Stomach smooth muscle (tissue), 2 donors: ENCODE results near the gene WDR74.
A peak's percentile ranks its signal among the peaks of the same experiment; 100 is the strongest.

Source experiments
- H3K27ac ChIP-seq: one replicate; pipeline ENCODE4 v1.7.0; 2013; ENCODE audit warnings: mild to moderate bottlenecking, low read length, inconsistent platforms
- H3K27me3 ChIP-seq, 2 donors: one replicate each; pipeline ENCODE4 v1.7.0; 2013; ENCODE audit warnings: low read length in 2 of 2; ENCODE audit not compliant: insufficient read depth in 2 of 2, control insufficient read depth in 1 of 2
- H3K36me3 ChIP-seq, 2 donors: one replicate each; pipeline ENCODE4 v1.7.0; 2013; ENCODE audit warnings: low read length in 2 of 2; ENCODE audit not compliant: control insufficient read depth in 2 of 2, insufficient read depth in 2 of 2
- H3K4me1 ChIP-seq: one replicate; pipeline ENCODE4 v1.7.0; 2013; ENCODE audit warnings: low read length; ENCODE audit not compliant: control insufficient read depth, insufficient read depth
- H3K4me3 ChIP-seq, 2 donors: one replicate each; pipeline ENCODE4 v1.7.0; 2013; ENCODE audit warnings: low read length in 2 of 2
- H3K9ac ChIP-seq, 2 donors: one replicate each; pipeline ENCODE4 v1.7.0; 2013; ENCODE audit warnings: low read length in 2 of 2, mild to moderate bottlenecking in 1 of 2
- H3K9me3 ChIP-seq, 2 donors: one replicate each; pipeline ENCODE4 v1.7.0; 2013; ENCODE audit warnings: low read length in 2 of 2; ENCODE audit not compliant: control insufficient read depth in 2 of 2
- donor health status: healthy.
- donor health status: Pancreatic carcinoma.

Gene WDR74

DNA sequence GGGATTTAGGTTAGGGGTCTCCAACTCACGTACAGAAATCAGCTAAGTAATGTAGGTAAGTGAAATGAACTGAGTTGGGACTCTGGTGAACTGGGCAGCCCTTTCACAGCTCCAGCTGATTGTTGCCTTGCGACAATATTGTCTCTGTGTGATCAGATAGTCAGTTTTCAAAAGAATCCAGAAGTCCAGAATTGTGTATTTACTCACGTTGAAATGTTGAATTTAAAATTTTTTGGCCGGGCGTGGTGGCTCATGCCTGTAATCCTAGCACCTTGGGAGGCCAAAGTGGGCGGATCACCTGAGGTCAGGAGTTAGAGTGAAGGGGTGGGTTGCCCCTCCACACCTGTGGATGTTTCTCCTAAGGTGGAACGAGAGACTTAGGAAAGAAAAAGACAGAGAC is 18.8 kb upstream of the WDR74 start:
- Histone ChIP-seq H3K36me3 (peaks cover 13 to 14% of the 10 kb centered on the region in 2 donors), H3K27ac (no peak overlapping the region), H3K9ac (no peak overlapping the region), H3K27me3 (no peaks in the 10 kb centered on the region), H3K9me3 (no peaks in the 10 kb centered on the region), H3K4me3 (no peak overlapping the region), H3K4me1 (peaks cover 29% of the 10 kb centered on the region)

DNA sequence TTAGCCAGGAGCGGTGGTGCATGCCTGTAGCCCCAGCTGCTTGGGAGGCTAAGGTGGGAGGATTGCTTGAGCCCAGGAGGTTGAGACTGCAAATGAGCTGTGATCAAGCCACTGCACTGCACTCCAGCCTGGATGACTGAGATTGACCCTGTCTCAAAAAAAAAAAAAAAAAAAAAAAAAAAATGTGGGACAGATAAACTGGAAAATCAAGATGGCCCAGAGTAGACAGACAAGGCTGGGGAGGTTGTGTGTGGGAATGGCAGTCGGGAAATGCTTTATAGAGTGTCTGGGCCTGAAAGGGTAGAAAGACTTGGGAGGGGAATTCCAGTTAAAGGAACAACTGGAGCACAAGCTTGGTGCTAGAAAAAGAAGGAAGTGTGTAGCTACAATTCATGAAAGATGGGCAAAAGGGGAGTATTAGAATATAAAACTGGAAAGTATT is 18.2 kb upstream of the WDR74 start:
- Histone ChIP-seq H3K36me3 (peaks cover 19 to 21% of the 10 kb centered on the region in 2 donors), H3K27me3 (no peaks in the 10 kb centered on the region), H3K4me1 (peaks cover 29% of the 10 kb centered on the region), H3K9me3 (no peaks in the 10 kb centered on the region), H3K4me3 (no peak overlapping the region), H3K27ac (no peak overlapping the region), H3K9ac (no peak overlapping the region)

DNA sequence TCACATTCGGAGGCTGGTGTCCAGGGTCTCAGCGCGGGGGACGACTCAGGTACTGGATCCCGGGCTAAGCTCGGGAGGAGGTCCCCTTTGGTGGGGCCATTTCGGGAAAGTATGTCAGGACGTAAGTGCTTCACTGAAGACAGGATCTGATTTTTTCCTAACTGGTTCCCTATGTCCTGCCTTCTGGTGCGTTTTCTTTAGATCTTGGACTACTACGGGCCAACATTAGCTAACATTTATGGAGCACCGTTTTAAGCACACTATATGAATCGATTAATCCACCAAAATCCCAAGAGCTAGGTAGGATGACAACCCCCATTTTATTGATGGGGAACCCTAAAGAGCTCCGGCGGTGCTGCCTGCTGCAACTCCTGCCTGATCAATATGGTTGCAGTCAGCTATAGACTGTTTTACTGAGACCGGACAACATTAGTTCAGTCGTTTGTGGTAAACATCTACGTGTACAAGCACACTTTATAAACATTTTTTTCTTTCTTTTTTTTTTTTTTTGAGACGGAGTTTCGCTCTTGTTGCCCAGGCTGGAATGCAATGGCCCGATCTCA is 17.0 kb upstream of the WDR74 start:
- Histone ChIP-seq H3K36me3 (peaks cover 30 to 32% of the 10 kb centered on the region in 2 donors), H3K9me3 (no peaks in the 10 kb centered on the region), H3K27me3 (no peaks in the 10 kb centered on the region), H3K4me3 (peak overlapping the region; percentile 85 to 99), H3K4me1 (peaks cover 29% of the 10 kb centered on the region), H3K27ac (peak overlapping the region; percentile 85), H3K9ac (peak overlapping the region; percentile 74 to 85)

DNA sequence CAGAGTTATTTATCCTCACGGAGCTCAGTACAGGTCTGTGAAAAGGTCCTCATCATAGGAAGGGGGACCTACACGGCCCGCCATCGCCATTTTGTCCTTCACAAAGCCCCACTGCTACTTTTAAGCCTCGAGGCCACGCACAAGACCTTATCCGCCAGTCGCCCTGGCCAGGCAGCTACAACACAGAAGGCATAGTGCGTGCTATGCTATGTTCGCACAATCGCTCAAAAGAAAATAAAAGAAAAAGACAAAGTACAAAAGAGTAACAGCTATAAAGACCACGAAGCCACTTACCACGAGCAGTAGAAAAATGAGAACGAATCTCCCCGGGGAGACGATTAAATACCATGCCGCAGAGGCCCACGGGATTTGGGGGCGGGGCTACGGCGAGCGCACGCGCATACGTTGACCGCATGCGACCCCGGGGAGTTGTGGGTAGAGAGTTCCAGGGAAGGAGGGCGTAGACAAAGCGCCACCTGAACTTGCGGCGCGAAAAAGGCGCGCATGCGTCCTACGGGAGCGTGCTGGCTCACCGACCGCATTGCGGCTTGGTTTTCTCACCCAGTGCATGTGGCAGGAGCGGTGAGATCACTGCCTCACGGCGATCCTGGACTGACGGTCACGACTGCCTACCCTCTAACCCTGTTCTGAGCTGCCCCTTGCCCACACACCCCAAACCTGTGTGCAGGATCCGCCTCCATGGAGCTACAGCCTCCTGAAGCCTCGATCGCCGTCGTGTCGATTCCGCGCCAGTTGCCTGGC is 16.4 kb upstream of the WDR74 start:
- H3K4me3 ChIP-seq, result peak overlapping the region; percentile 89 to 99
- H3K4me1 ChIP-seq, result peaks cover 29% of the 10 kb centered on the region
- peaks cover 31 to 33% of the 10 kb centered on the region in 2 donors for H3K36me3 ChIP-seq
- H3K27ac ChIP-seq, result peak overlapping the region; percentile 85
- peak overlapping the region; percentile 79 to 92 for H3K9ac ChIP-seq
- H3K27me3 ChIP-seq, result no peaks in the 10 kb centered on the region
- no peaks in the 10 kb centered on the region for H3K9me3 ChIP-seq

DNA sequence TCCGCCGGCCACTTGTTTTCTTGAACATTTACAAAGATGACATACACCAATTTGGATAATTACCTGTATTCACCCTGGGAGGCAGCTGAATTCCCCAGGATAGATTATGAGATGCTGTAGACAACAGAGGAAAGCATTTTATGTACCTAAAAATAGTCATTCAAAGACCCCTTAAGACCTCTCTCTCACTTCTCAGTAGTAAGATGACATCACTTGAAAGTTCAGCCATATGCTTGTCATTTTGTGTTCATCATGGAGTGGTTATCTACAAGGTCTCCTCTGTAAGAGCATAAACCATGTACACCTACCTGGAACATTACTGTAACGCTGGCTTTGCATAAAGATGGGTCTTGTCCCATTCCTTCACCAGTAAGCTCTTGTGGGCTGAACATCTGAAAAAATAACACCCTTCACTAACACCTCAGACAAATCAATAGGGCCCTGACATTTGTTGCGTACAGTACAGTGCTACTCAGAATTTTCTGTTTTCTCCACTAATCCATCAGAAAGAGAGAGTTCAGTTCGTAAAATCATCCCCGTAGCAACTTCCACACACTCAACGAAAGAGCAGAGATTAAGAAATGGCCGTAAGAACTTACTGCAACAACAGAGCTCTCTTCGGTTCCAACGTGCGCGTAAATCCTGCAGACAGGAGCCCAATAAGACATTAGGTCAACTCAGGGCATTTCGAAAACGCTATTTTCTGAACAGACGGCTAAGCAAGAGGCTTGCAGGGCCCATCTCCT is 15.6 kb upstream of the WDR74 start:
- Histone ChIP-seq H3K9ac (peak overlapping the region; percentile 79 to 92), H3K4me1 (peaks cover 29% of the 10 kb centered on the region), H3K9me3 (no peaks in the 10 kb centered on the region), H3K27me3 (no peaks in the 10 kb centered on the region), H3K36me3 (peaks cover 31 to 33% of the 10 kb centered on the region in 2 donors), H3K27ac (peak overlapping the region; percentile 85), H3K4me3 (peak overlapping the region; percentile 89 to 99)

DNA sequence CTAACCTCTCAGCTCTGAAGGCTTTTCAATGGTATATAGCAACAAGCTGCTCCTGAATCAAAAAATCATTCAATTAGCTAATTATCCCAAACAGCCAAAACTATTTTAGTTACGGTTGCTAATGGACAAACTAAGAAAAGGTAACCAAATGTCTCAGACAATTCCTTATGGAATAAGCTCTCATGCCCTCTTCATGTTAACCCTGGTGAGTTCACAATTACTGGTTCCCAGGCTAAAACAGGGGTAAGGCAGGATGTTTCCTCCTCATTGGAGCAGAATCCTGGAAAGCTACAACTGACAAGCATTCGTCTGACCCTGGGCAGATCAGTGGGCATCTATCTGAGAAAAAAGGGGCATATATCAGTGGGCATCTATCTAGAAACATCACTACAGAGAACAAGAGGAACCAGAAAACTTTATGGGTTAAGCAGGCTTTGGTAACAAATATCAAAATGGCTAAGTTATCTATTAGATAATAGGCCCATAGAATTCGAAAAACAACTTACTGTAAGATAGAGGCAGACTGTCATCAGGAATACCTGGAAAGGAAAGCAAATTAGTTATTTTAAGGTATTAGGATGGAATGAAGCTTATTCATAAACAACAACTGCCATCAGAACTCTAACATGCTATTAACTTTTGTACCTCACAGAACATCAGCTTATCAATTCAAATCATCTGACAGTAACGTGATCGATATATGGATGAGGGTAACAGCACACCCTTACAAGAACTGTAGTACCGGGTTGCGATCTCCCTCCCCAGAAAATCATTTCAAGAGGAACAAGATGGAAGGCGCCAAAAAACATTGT is 14.8 kb upstream of the WDR74 start:
- Histone ChIP-seq H3K27me3 (no peaks in the 10 kb centered on the region), H3K9ac (peak overlapping the region; percentile 79 to 92), H3K36me3 (peaks cover 31 to 33% of the 10 kb centered on the region in 2 donors), H3K27ac (no peak overlapping the region), H3K4me1 (peaks cover 29% of the 10 kb centered on the region), H3K4me3 (peak overlapping the region; percentile 89 to 99), H3K9me3 (no peaks in the 10 kb centered on the region)

DNA sequence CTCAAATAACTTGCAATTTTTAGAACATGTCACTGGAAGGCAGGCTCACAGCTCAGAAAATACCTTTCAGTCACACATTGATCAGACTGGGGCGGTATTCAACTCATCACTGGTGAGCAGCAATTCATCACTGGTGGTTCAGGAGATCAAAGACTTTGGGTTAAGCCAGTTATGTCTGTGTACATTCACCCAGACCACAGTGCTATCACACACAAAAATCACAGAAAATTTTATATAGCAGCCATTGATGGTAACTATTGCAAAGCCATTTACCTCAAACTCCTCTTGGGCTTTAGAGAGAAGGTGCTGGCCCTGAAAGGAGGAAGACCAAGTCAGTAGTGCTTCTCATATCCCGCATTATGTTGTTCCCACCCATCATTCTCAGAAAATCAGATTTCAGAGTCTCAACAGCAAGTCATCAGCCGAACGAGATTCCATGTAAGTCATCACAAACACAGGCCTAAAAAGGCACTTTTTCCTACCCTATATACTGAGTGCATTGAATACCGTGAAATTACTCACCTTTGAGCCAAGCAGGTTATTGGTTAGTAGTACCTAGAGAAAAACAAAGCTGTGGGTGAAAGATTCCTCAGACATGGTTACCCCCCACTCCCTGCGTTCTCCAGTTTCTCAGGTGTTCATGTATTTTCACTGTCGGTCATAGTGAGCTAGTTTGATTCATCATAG is 14.0 kb upstream of the WDR74 start:
- peak overlapping the region; percentile 79 to 92 for H3K9ac ChIP-seq
- peak overlapping the region in 1 of 2 donors; percentile 99 for H3K4me3 ChIP-seq
- H3K27ac ChIP-seq, result no peak overlapping the region
- H3K36me3 ChIP-seq, result peaks cover 31 to 33% of the 10 kb centered on the region in 2 donors
- no peaks in the 10 kb centered on the region for H3K9me3 ChIP-seq
- no peaks in the 10 kb centered on the region for H3K27me3 ChIP-seq
- H3K4me1 ChIP-seq, result peaks cover 29% of the 10 kb centered on the region

DNA sequence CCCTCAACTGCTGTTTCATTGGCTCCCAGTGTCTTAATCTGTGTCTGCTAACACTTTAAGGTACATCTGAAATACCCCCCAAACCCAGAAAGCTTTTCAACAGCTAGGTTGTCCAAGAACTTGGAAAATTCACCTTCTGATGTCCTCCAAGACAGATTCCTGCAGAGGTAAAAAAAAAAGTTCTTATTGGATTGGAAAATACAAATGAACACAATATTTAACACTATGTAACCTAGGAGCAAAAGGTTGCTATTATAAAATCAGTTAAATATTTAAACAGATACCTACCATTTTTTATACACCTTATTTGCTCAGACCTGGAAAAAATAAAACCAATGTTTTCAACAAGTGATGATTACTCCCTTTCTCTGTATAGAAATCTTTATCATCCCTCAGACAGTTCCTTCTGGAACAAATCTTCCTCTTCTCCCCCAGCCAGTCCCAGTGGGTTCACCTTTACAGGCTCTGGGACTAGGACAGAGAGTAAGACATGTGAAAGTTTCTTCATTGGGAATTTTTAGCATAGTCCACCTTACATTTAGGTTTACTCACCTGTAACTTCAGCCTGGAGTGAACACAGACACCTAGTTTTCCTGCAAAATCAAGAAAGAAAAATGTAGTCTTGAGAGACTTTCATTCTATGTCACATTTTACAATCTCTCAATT is 13.3 kb upstream of the WDR74 start:
- peaks cover 29% of the 10 kb centered on the region for H3K4me1 ChIP-seq
- H3K9ac ChIP-seq, result no peak overlapping the region
- H3K4me3 ChIP-seq, result no peak overlapping the region
- H3K9me3 ChIP-seq, result no peaks in the 10 kb centered on the region
- H3K27me3 ChIP-seq, result no peaks in the 10 kb centered on the region
- H3K36me3 ChIP-seq, result peaks cover 31 to 33% of the 10 kb centered on the region in 2 donors
- no peak overlapping the region for H3K27ac ChIP-seq

DNA sequence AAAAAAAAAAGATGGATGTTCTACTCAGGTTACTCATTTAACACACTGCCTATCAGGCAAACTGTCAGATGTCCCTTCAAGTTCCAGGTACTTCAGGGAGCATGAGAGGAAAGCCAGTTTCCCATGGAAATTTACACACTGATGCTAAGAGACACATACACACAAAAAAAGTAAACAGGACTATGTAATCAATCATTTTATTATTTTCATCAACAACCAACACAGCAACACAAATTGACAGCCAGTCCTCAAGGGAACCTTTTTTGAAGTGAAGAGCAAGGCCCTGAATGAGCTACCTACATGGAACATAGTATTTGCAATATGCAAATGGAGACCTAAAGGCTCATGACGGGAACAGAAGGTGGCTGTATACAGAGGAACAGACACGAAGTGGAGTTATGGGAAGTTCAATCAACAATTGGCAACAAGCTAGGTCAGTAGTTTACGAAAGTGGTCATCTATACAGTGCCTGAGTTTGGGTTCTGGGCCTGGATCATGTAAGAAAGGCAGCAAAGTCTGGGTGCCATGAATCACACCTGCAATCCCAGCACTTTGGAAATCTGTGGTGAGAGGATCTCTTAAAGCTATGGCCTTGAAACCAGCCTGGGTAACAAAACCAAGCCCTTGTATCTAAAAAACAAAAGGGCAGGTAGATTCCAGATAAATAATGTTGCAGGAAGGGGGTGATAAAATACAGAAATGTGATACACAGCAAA is 12.6 kb upstream of the WDR74 start:
- H3K9me3 ChIP-seq, result no peaks in the 10 kb centered on the region

More for the DNA sequence above, 12.6 kb upstream of the WDR74 start:
- Histone ChIP-seq H3K27me3 (no peaks in the 10 kb centered on the region), H3K4me1 (peaks cover 29% of the 10 kb centered on the region), H3K4me3 (no peak overlapping the region), H3K9ac (no peak overlapping the region), H3K36me3 (peaks cover 31 to 33% of the 10 kb centered on the region in 2 donors), H3K27ac (no peak overlapping the region)
